Activated naive CD4-positive, alpha-beta T cell (primary cell): Measurements from ENCODE around the gene BMERB1.
"Not testable (repeated sequence)": the region's sequence is repeated elsewhere in the genome, so short reads cannot be mapped to it uniquely, and the experiment has no call there.

Experiments
- DNase-seq, 4 experiments: peaks; one replicate each; lab custom pipeline; 2025; lab: John Stamatoyannopoulos, UW

BMERB1 gene

GRCh38 chr16:15593235-15593634 lies 158.8 kb downstream of the BMERB1 start:
- DNase-seq, result no peak

DNA sequence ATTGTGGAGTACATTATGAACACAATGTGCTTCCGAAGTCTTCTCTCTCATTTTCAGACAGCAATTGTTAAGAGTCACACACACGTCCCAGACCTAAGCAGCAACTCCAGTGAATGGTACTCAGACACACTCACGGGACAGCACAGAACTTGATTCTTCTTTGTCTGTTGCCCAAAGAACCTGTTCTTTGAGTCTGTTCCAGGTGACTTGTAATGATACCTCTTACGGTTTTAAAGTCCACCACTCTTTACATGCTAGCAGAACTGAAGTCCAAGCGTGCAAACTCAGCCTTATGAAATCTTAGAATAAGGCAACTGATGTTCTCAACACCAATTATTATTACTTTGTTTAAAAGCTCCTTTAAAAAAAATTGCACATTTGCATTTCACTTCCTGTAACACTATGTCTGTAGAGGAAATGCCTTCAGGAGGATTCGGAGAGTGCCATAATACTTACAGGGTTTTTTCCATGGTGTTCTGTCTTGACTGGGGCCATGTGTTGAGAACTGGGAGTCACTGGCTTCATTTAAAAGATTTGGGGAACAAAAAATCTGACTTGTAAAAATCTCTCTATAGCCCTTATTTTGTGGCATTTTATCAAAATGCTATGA lies 160.4 kb downstream of the BMERB1 start:
- no peak for DNase-seq

- no peak for DNase-seq
These were observed 162.7 kb downstream of the BMERB1 start for GRCh38 chr16:15597135-15597534.

DNA sequence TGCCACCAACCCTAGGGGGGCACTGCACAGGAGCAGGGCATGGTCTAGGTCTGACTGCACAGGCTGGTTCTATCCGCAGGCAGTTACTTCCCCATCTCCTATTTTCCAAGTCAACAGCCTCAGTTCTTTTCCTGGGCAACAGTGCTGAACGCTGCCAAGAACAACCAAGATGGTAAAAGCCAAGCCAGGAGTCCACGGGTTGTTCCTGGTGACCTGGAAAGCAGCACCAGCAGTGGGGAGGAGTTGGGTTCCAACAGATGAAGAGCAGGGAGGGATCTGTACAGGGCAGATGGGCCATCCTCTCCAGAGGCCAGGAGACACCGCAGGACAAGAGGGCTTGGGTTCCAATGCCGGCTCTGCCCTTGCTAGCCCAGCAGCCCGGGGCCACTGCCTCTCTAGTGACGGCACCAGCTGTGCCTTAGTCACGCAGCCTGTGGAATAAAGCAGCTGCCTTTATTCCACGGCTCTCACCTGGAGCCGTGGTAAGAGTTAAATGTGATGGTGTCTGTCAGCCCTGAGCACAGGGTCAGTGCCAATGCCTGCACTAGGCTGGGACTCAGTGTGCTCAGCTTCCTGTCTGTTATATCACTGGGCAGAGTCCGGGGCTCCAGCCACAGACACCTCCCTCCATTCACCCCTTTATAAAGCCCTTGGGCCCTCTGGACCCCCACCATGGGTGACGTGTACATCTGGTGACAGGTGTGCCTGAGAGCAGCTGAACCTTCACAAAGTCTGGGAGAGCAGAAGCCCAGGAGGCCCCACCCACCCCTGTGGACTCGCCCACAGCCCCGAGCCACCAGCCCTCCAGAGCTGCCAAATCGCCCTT lies 163.6 kb downstream of the BMERB1 start:
- DNase-seq, result no peak

- no peak for DNase-seq
These were observed 164.3 kb downstream of the BMERB1 start for GRCh38 chr16:15598648-15599190.

GRCh38 chr16:15599303-15600070 lies 165.1 kb downstream of the BMERB1 start:
- no peak for DNase-seq

GRCh38 chr16:15601212-15601879 lies 167.0 kb downstream of the BMERB1 start:
- no peak for DNase-seq

DNA sequence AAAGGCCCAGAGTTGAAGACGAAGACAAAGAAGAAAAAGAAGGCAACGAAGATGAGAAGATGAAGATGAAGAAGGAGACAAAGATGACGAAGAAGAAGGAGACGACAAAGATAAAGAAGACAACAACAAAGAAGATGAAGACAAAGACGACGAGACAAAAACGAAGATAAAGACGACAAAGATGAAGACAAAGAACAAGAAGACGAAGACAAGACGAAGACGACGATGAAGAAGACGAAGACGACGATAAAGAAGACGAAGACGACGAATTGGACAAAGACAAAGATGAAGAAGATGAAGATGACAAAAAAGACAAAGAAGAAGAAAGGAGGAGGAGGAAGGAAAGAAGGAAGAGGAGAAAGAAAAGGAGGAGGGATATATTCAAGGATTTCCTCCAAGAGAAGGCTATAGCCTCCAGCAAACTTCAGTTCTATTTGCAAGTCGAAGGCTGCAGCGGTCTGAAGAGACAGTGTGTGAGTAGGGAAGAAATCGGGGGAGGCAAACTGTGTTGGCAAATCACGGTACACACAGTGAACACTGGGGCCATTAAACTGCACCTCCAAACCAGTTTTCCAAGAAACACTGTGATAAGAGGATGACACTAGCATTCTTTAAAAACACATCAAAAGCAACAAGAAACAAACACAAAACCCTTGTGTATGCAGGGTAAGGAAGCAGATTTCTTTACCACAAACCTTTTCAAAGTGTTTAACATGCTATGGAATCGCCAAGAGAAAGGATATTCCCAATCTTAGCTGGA lies 168.1 kb downstream of the BMERB1 start:
- DNase-seq, result no peak

- DNase-seq, result no peak
These were observed 170.4 kb downstream of the BMERB1 start for GRCh38 chr16:15604460-15605440.

GRCh38 chr16:15605839-15606517 lies 171.6 kb downstream of the BMERB1 start:
- DNase-seq, result no peak

DNA sequence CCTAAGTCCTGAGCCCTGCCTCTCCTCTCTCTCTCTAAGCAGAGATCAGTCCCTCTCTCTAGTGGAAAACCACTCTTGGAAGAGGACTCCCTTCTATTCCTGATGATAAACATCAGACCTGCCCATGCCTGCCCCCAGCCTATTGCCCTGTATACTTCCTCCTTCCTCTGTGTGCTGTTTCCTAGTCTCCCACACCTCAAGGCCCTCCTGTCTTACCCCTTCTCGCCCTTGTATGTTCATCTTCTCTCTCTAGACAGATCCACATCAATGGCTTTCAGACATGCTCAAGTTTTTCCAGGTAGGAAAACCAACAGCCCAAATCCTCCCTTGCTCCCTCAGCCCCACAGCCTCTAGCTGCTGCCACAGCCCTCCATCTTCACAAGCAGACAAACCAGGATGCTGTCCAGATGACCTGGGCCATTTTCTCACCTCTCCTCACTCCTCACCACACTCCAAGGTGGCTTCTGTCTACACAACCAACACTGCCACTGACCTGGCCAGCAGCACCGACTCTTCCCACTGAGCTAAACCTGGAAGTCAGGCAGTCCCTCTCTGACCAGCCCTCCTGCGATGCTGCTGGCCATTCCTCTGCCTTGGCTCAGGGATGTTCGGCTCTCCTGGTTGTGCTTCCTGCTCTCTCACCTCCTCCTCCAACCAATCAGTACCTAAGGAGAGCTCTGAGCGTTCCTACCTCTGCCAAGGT lies 172.3 kb downstream of the BMERB1 start:
- DNase-seq, result no peak

GRCh38 chr16:15607221-15607699 lies 172.9 kb downstream of the BMERB1 start:
- DNase-seq, result not testable (repeated sequence)

- no peak for DNase-seq
These were observed 173.5 kb downstream of the BMERB1 start for GRCh38 chr16:15607700-15608396.

DNA sequence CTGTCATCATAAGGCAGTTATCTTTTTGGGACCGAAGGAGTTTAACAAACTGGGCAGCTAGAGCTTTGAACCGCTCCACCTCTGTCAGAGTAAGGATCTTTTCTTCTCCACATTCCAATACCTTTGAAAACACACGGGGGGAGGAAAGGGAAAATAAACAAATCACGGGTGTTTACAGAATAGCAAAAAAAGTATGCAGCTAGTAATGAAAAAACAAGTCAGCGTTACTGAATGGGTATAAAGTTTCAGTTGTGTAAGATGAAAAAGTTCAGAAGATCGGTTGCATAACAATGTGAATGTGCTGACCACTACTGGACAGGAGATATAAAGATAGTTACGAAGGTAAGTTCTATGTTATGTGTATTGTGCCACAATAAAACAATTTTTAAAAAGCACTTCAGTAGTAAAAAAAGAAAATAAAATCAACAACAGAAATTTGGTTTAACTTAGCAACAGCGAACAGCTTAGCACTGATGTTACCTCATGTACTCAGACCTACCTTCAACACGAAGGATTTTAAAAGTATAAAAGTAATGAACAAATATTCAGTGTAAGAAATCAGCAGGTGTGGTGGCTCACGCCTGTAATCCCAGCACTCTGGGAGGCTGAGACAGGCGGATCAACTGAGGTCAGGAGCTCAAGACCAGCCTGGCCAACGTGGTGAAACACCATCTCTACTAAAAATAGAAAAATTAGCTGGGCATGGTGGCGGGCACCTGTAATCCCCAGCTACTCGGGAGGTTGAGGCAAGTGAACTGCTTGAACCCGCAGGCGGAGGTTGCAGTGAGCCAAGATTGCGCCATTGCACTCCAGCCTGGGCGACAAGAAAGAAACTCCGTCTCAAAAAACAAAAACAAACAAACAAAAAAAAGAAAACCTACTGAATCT lies 174.3 kb downstream of the BMERB1 start:
- DNase-seq, result no peak

GRCh38 chr16:15609286-15609649 lies 174.9 kb downstream of the BMERB1 start:
- no peak for DNase-seq

DNA sequence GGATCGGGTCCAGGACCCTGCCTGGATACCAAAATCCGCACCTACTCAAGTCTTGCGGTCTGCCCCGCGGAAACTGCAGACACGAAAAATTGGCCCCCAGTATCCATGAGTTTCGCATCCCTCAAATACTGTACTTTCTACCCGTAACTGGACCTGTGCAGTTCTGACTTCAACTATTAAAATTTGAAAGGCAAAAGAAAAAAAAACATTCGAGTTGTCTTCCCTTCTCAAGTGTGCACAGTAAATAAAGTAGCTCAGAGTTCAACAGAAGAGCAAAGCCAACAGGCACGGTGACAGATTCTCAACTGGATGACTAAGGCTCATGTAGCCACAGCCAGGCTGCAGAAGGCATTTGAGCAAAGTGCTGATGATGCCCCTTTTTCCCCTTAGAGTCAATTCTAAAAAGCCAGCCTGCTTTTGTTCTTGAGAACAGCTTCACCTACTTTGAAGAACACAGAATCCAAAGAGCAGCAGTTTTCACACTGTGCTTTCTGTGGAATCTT lies 176.0 kb downstream of the BMERB1 start:
- DNase-seq, result no peak

- no peak for DNase-seq
These were observed 177.2 kb downstream of the BMERB1 start for GRCh38 chr16:15611610-15612009.
